A673 (cell line): ENCODE data around the gene SUPT3H. TPM values are rescaled to one million over a fixed set of nuclear protein-coding genes. Genes with fewer than 3 reads are reported as not detected.

Source experiments
- BruUV-seq: library from RNA; stranded (reverse); fragments of 400-500 nt; replicated peaks from 2 replicates; lab custom pipeline; 2021; lab: Mats Ljungman, UMichigan
- CTCF ChIA-PET: fragments of 300-600 bp; sonication (Branson Sonifier 250); formaldehyde crosslinking; loops from one replicate; lab custom pipeline; 2022; ENCODE audit warnings: antibody characterized with exemption; lab: Charles Lee
- POLR2A ChIA-PET: fragments of 300-600 bp; sonication (Branson Sonifier 250); formaldehyde crosslinking; loops from one replicate; lab custom pipeline; 2022; ENCODE audit warnings: antibody characterized with exemption; ENCODE audit not compliant: low non-redundant PET; lab: Charles Lee
- DNase-seq: peaks from one replicate; pipeline ENCODE4 v3.0.0-alpha.2; 2015; ENCODE audit warnings: low spot score
- H3K27ac ChIP-seq: fragments of 200-600 bp; sonication (generic); 2 replicates; pipeline ENCODE4 v1.5.1; 2016; ENCODE audit warnings: mixed run types, low read depth, mild to moderate bottlenecking, mixed read lengths, antibody characterized with exemption, low read length; ENCODE audit not compliant: poor library complexity, severe bottlenecking
- H3K27me3 ChIP-seq: fragments of 200-600 bp; sonication (generic); replicated peaks from 2 replicates; pipeline ENCODE4 v1.6.1; 2017; ENCODE audit warnings: mixed run types, low read depth, mild to moderate bottlenecking, mixed read lengths, antibody characterized with exemption, low read length; ENCODE audit not compliant: insufficient read depth, poor library complexity
- H3K36me3 ChIP-seq: fragments of 200-600 bp; sonication (generic); 2 replicates; pipeline ENCODE4 v1.6.1; 2016; ENCODE audit warnings: mixed run types, mild to moderate bottlenecking, mixed read lengths, antibody characterized with exemption, low read length; ENCODE audit not compliant: insufficient read depth, poor library complexity, severe bottlenecking
- H3K4me1 ChIP-seq: fragments of 200-600 bp; sonication (generic); 2 replicates; pipeline ENCODE4 v1.6.1; 2017; ENCODE audit warnings: mixed run types, mild to moderate bottlenecking, mixed read lengths, antibody characterized with exemption, low read length; ENCODE audit not compliant: insufficient read depth, poor library complexity, severe bottlenecking
- H3K4me3 ChIP-seq: fragments of 200-600 bp; sonication (generic); 2 replicates; pipeline ENCODE4 v1.5.1; 2016; ENCODE audit warnings: low read depth, mixed run types, mild to moderate bottlenecking, mixed read lengths, low read length; ENCODE audit not compliant: poor library complexity, severe bottlenecking
- H3K9me3 ChIP-seq: fragments of 200-600 bp; sonication (generic); 2 replicates; pipeline ENCODE4 v1.6.1; 2016; ENCODE audit warnings: mixed run types, low read depth, mild to moderate bottlenecking, mixed read lengths, antibody characterized with exemption, low read length; ENCODE audit not compliant: poor library complexity, severe bottlenecking
- CTCF ChIP-seq: fragments of 300-800, 200-600 bp; sonication (generic); conservative IDR thresholded peaks from 2 replicates; pipeline ENCODE4 v1.5.1; 2017; ENCODE audit warnings: low read depth, mild to moderate bottlenecking, antibody characterized with exemption, low read length, moderate library complexity, mixed read lengths
- EZH2 ChIP-seq: fragments of 200-600 bp; sonication (generic); IDR thresholded peaks from 2 replicates; pipeline ENCODE4 v1.6.1; 2017; ENCODE audit warnings: borderline replicate concordance, low read depth, mild to moderate bottlenecking, mixed read lengths, antibody characterized with exemption, low read length; ENCODE audit not compliant: poor library complexity, severe bottlenecking
- intact Hi-C: fragments of 100-400 bp; cut with micrococcal nuclease; formaldehyde crosslinking; loops from one replicate; pipeline ENCODE4 v1.10.0; 2022; ENCODE audit not compliant: unreplicated experiment
- total RNA-seq: library from RNA; stranded (reverse); gene quantifications from 2 replicates; pipeline ENCODE4 v1.2.3, GENCODE V29; 2021

SUPT3H gene
- total RNA-seq, 1 experiment from 2014 or later, result 10.8 TPM

GRCh38 chr6:44869321-44869897, 508.3 kb downstream of the SUPT3H start:
- H3K27me3 ChIP-seq, result no peaks in the 10 kb centered on the region
- no TSS peak for BruUV-seq
- H3K36me3 ChIP-seq, result no peaks in the 10 kb centered on the region
- no peak for TF ChIP-seq CTCF
- TF ChIP-seq EZH2, result no peak
- H3K27ac ChIP-seq, result no peak overlapping the region
- intact Hi-C loops, result no loop called here
- no peak overlapping the region for H3K4me3 ChIP-seq
- POLR2A ChIA-PET, result no interaction called here
- DNase-seq, result no peak
- H3K4me1 ChIP-seq, result no peaks in the 10 kb centered on the region
- H3K9me3 ChIP-seq, result no peaks in the 10 kb centered on the region
- CTCF ChIA-PET, result interaction anchor here (1.2 kb wide), 1 partner anchor 557 kb away, joined by 3 read pairs; the partner anchor contains the start of gene AARS2

GRCh38 chr6:44868910-44869309, 508.8 kb downstream of the SUPT3H start:
- Histone ChIP-seq H3K36me3 (no peaks in the 10 kb centered on the region), H3K4me1 (no peaks in the 10 kb centered on the region), H3K4me3 (no peak overlapping the region), H3K9me3 (no peaks in the 10 kb centered on the region), H3K27ac (no peak overlapping the region), H3K27me3 (no peaks in the 10 kb centered on the region)
- BruUV-seq, result no TSS peak
- intact Hi-C loops, result no loop called here
- TF ChIP-seq EZH2 (no peak), CTCF (no peak)
- ChIA-PET POLR2A (no interaction called here), CTCF (no interaction called here)
- DNase-seq, result no peak

- POLR2A ChIA-PET, result no interaction called here
- Histone ChIP-seq H3K27me3 (no peaks in the 10 kb centered on the region), H3K9me3 (no peaks in the 10 kb centered on the region), H3K4me3 (no peak overlapping the region), H3K36me3 (no peaks in the 10 kb centered on the region), H3K27ac (no peak overlapping the region), H3K4me1 (no peaks in the 10 kb centered on the region)
- BruUV-seq, result no TSS peak
- intact Hi-C loops, result no loop called here
- CTCF ChIA-PET, result no interaction called here
- no peak for DNase-seq
- no peak for TF ChIP-seq CTCF
- no peak for TF ChIP-seq EZH2
These were observed 509.4 kb downstream of the SUPT3H start for GRCh38 chr6:44868335-44868668.
